GM18861 (cell line): ENCODE data around the gene SCAMP4.
"Not testable (repeated sequence)": the region's sequence is repeated elsewhere in the genome, so short reads cannot be mapped to it uniquely, and the experiment has no call there.

Experiments
- ATAC-seq: cut with Tn5 transposase; IDR thresholded peaks from one replicate; pipeline ENCODE4 v1.9.1; 2021; ENCODE audit not compliant: unreplicated experiment

Gene SCAMP4

GRCh38 chr19:1866693-1867348 lies 38.4 kb upstream of the SCAMP4 start:
- ATAC-seq, result no peak

- ATAC-seq, result no peak
These were observed 37.9 kb upstream of the SCAMP4 start for GRCh38 chr19:1867349-1867724.

DNA sequence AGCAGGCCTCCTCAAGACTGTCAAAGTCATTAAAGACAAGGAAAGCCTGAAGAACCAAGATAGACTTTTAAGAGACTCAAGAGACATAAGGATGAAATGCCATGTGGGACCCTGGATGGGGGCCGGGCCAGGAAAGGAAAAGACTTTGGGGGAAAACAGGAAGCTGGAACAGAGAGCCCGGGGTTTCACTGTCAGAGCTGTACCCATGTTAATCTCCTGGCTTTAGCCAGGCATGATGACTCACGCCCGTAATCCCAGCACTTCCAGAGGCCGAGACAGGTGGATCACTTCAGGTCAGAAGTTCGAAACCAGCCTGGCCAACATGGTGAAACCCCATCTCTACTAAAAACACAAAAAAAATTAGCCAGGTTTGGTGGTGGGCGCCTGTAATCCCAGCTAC lies 36.2 kb upstream of the SCAMP4 start:
- ATAC-seq, result no peak

DNA sequence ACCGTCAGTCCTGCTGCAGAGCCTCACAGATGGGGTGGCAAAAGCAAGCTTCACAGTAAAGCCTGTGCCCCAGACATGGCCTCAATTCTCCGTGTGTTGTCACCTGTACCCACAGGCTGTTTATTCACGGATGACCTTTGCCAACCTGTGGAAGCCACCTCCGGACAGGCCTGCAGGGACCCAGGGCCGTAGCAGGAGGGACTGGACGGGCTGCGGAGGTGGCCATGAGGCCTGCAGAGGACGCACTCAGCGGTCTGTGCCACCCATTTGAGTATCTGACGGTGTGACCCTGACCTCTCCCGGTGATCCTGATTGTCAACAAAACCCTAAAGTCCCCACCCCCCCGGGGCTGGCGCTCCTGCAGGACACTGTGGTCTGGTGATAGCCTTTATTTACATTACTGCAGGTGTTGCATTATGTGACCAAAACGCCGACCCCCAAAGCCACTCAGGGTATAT lies 34.0 kb upstream of the SCAMP4 start:
- ATAC-seq, result no peak

GRCh38 chr19:1871630-1872029 lies 33.6 kb upstream of the SCAMP4 start:
- ATAC-seq, result no peak

GRCh38 chr19:1872807-1873523 lies 32.2 kb upstream of the SCAMP4 start:
- no peak for ATAC-seq

- ATAC-seq, result no peak
These were observed 31.4 kb upstream of the SCAMP4 start for GRCh38 chr19:1873524-1874473.

GRCh38 chr19:1874554-1875185 lies 30.5 kb upstream of the SCAMP4 start:
- ATAC-seq, result no peak

- ATAC-seq, result not testable (repeated sequence)
These were observed 29.9 kb upstream of the SCAMP4 start for GRCh38 chr19:1875265-1875645.

- ATAC-seq, result peak; percentile 75
These were observed 29.3 kb upstream of the SCAMP4 start for GRCh38 chr19:1875646-1876495.

- ATAC-seq, result not testable (repeated sequence)
These were observed 28.5 kb upstream of the SCAMP4 start for GRCh38 chr19:1876496-1877279.

GRCh38 chr19:1877280-1877660 lies 27.9 kb upstream of the SCAMP4 start:
- ATAC-seq, result not testable (repeated sequence)

GRCh38 chr19:1878583-1878982 lies 26.6 kb upstream of the SCAMP4 start:
- ATAC-seq, result not testable (repeated sequence)

GRCh38 chr19:1879982-1880381 lies 25.2 kb upstream of the SCAMP4 start:
- not testable (repeated sequence) for ATAC-seq

DNA sequence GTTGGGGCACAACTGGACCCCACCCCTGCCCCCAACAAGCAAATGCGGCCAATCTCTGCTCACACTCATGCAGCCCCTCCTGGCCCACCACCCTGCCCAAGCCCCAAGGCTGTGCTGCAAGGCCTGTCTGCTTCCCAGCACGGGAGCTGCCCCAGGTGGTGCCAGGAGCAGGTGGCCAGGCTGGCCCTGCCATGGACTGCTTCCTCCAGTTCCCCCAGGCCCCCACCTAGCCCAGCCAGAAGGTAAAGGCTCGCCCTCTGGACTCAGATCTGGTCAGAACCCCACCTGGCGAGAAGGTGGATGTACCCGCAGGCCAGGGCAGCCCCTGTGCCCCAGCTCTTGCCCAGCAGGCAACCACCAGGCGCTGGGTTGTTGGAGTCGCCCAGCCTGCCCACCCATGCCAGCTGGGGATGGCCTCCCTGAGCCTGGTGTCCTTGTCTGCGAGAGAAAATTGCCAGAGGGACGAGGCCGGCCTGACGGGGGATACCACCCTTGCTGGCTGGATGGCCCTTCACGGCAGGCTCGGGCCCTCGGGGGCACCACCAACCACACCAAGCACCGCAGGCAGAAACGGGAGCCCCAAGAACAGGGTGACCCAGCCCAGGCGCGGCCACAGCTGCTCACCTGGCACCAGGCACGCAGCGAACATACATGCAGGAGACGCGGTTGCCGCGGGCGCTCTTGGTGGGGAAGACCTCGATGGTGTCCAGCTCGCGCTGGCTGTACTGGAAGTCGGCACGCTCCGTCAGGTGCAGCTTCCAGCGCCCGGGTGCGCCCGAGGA lies 24.4 kb upstream of the SCAMP4 start:
- ATAC-seq, result no peak

DNA sequence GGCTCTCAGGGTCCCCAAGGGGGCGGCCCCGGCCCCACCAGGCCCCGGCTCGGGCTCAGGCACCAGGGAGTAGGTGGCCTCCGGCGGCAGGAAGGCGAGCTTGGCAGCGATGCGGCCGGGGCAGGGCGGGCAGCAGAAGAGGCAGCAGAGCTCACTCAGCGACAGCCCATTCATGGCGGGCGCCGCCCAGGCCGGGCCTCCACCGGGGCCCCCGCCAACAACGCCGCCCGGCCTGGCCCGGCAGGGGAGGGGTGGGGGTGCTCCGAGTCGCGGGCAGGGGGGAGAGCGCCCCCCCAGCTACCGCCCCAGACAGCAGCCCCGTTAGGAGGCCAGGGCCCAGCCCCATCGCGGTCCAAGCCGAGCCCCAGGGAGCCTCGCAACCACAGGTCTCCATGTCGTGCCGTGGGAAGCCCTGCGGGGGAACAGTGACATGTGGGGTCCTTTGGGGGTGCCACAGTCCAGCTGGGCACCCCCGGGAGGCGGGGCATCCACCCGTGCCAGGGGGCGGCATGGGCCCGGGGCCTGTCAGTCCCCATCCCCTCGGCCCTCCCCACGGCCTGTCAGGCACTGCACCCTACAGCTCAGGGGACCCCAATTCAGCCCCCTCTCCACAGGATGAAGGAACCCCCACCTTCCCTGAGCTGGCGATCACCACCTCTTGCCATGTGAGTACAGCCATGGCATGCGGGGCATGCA lies 23.7 kb upstream of the SCAMP4 start:
- not testable (repeated sequence) for ATAC-seq

- ATAC-seq, result no peak
These were observed 23.0 kb upstream of the SCAMP4 start for GRCh38 chr19:1882089-1882785.
